ENCODE data around the gene SYNPR.

The SYNPR gene

DNA sequence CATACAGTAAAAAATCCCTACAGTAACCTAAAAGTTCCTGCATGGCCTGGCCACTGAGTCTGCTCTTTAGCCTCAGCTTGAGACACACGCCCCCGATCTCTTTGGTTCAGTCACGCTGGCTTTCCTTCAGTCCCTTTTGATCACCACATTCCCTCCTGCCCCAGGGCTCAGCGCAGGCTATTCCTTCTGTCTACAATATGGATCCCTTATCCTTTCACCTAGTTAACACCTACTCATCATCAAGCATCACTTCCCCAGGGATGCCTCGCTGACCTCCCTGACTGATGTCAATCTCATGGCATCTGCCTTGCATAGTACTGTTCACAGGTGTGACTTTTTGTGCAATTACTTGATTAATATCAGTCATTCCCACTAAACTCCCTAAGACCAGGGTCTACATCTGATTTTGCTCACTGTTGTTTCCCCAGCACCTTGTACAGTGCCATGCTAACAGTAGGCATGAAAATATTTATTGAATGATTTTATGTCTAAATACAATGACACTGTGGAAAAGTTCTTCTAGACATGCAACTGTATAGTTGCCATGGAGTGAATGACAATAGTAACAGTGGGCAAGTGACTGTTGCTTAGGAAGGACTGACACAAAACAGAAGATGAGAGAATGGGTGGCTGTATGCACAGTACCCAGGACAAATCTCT, 374.1 kb downstream of the SYNPR start, which contains the start of gene SNTN:
TSS of gene SNTN (plus strand) at position 610 of the 660 bp plus-strand sequence. CDS start at position 623, 13 bp downstream.
- H3K27me3 ChIP-seq (replicated peaks; ENCODE audit: insufficient read depth, low read length): no peaks in the 10 kb centered on the region
- H3K27ac ChIP-seq (ENCODE audit: low read length): no peak within 1 kb of the TSS
- H3K36me3 ChIP-seq (replicated peaks; ENCODE audit: insufficient read depth, low read length): no peaks in the 10 kb centered on the region
- DNase-seq: no peak
- H3K4me1 ChIP-seq (ENCODE audit: low read length): no peaks in the 10 kb centered on the region
- no peaks in the 10 kb centered on the region for H3K9me2 ChIP-seq (replicated peaks; ENCODE audit: insufficient read depth, low read length)
- TF ChIP-seq EZH2phosphoT487 (IDR thresholded peaks at IDR 0.05; ENCODE audit: low read length): no peak
- H3K9me3 ChIP-seq (replicated peaks; ENCODE audit: insufficient read depth, low read length): no peaks in the 10 kb centered on the region
- no peak within 1 kb of the TSS for H2AFZ ChIP-seq (ENCODE audit: low read length)
- H3K9ac ChIP-seq (ENCODE audit: low read length): no peak within 1 kb of the TSS
- H3K79me2 ChIP-seq (ENCODE audit: low read length): no peaks in the 10 kb centered on the region
- H3F3A ChIP-seq (ENCODE audit: insufficient read depth, low read length): no peaks in the 10 kb centered on the region
- no peak within 1 kb of the TSS for H3K4me2 ChIP-seq (ENCODE audit: low read depth, low read length)
- H3K4me3 ChIP-seq (ENCODE audit: low read length): no peak within 1 kb of the TSS
- no peaks in the 10 kb centered on the region for H4K20me1 ChIP-seq (ENCODE audit: insufficient read depth, low read length)

DNA sequence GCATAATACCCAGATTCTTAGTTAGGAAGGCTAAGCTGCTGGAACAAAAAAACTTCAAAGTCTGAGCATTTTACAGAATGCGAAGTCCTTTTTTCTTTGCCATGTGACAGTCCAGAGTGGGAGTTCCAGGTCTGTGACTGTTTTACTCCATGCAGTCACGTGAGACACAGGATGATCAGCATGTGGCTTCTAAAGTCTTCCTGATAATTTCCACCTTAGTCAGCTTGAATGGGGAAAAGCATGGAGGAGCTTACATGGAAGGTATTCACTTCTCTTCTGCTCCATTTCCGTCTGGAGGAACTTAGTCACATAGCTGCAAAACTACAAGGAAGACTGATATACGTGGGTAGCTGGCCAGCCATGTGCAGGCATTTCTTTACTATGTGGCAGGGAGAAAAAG, 376.1 kb downstream of the SYNPR start:
- no peak overlapping the region for H3K9ac ChIP-seq (ENCODE audit: low read length)
- no peak for DNase-seq
- no peaks in the 10 kb centered on the region for H3K4me1 ChIP-seq (ENCODE audit: low read length)
- H3K4me3 ChIP-seq (ENCODE audit: low read length): no peak overlapping the region
- H2AFZ ChIP-seq (ENCODE audit: low read length): no peak overlapping the region
- H3F3A ChIP-seq (ENCODE audit: insufficient read depth, low read length): no peaks in the 10 kb centered on the region
- TF ChIP-seq EZH2 (optimal IDR thresholded peaks at IDR 0.05; ENCODE audit: low read depth, low read length) (no peak), EZH2phosphoT487 (IDR thresholded peaks at IDR 0.05; ENCODE audit: low read length) (no peak)
- TF ChIP-seq, protein P1, sequence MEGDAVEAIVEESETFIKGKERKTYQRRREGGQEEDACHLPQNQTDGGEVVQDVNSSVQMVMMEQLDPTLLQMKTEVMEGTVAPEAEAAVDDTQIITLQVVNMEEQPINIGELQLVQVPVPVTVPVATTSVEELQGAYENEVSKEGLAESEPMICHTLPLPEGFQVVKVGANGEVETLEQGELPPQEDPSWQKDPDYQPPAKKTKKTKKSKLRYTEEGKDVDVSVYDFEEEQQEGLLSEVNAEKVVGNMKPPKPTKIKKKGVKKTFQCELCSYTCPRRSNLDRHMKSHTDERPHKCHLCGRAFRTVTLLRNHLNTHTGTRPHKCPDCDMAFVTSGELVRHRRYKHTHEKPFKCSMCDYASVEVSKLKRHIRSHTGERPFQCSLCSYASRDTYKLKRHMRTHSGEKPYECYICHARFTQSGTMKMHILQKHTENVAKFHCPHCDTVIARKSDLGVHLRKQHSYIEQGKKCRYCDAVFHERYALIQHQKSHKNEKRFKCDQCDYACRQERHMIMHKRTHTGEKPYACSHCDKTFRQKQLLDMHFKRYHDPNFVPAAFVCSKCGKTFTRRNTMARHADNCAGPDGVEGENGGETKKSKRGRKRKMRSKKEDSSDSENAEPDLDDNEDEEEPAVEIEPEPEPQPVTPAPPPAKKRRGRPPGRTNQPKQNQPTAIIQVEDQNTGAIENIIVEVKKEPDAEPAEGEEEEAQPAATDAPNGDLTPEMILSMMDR (IDR thresholded peaks at IDR 0.05; ENCODE audit: low read length): no peak
- no peaks in the 10 kb centered on the region for H3K36me3 ChIP-seq (replicated peaks; ENCODE audit: insufficient read depth, low read length)
- H3K9me3 ChIP-seq (replicated peaks; ENCODE audit: insufficient read depth, low read length): no peaks in the 10 kb centered on the region
- no peaks in the 10 kb centered on the region for H3K79me2 ChIP-seq (ENCODE audit: low read length)
- H4K20me1 ChIP-seq (ENCODE audit: insufficient read depth, low read length): no peaks in the 10 kb centered on the region
- no peak overlapping the region for H3K4me2 ChIP-seq (ENCODE audit: low read depth, low read length)
- H3K27me3 ChIP-seq (replicated peaks; ENCODE audit: insufficient read depth, low read length): no peaks in the 10 kb centered on the region
- H3K27ac ChIP-seq (ENCODE audit: low read length): no peak overlapping the region
- H3K9me2 ChIP-seq (replicated peaks; ENCODE audit: insufficient read depth, low read length): no peaks in the 10 kb centered on the region

DNA sequence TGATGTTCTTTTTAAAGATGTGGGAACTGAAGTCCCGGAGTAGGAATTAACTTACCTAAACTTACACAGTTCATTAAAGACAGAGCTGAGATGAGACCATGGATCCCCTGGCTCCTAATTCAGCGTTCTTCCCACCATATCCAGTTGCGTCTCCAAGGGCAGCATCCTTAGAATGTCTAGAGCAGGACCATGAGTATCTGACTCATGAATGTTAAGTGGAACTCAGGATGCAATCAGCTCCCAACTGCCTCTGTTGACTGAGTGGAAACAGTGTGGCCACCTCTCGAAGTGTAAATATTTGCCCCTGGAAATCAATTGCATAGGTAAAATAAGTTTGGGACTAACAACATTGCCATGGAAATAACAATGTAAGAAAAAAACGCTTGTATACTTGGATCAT, 376.8 kb downstream of the SYNPR start:
- no peaks in the 10 kb centered on the region for H3F3A ChIP-seq (ENCODE audit: insufficient read depth, low read length)
- H2AFZ ChIP-seq (ENCODE audit: low read length): no peak overlapping the region
- no peaks in the 10 kb centered on the region for H4K20me1 ChIP-seq (ENCODE audit: insufficient read depth, low read length)
- H3K9me2 ChIP-seq (replicated peaks; ENCODE audit: insufficient read depth, low read length): no peaks in the 10 kb centered on the region
- no peak overlapping the region for H3K27ac ChIP-seq (ENCODE audit: low read length)
- H3K4me1 ChIP-seq (ENCODE audit: low read length): no peaks in the 10 kb centered on the region
- no peak for TF ChIP-seq EZH2phosphoT487 (IDR thresholded peaks at IDR 0.05; ENCODE audit: low read length)
- TF ChIP-seq, protein P1 (IDR thresholded peaks at IDR 0.05; ENCODE audit: low read length): no peak
- TF ChIP-seq EZH2 (optimal IDR thresholded peaks at IDR 0.05; ENCODE audit: low read depth, low read length): no peak
- H3K27me3 ChIP-seq (replicated peaks; ENCODE audit: insufficient read depth, low read length): no peaks in the 10 kb centered on the region
- H3K4me2 ChIP-seq (ENCODE audit: low read depth, low read length): no peak overlapping the region
- no peaks in the 10 kb centered on the region for H3K36me3 ChIP-seq (replicated peaks; ENCODE audit: insufficient read depth, low read length)
- H3K79me2 ChIP-seq (ENCODE audit: low read length): no peaks in the 10 kb centered on the region
- H3K9me3 ChIP-seq (replicated peaks; ENCODE audit: insufficient read depth, low read length): no peaks in the 10 kb centered on the region
- H3K9ac ChIP-seq (ENCODE audit: low read length): no peak overlapping the region
- no peak for DNase-seq
- H3K4me3 ChIP-seq (ENCODE audit: low read length): no peak overlapping the region

DNA sequence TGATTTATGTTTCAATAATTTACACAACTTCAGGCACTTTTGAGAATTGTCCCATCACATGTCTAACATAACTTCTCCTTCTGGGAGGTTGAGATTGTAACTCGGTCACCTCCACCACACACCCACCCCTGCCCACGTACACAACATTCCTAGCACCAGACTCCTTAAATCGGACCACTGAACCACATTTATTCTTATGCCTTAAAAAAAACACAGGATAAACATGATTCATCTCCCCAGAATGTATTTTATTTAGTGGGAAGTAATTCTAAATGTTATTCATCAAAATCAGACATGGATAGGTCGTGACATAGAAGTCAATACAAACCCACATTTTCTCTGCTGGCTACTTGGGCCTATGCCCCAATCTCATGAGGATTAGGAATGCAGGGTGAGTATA, 377.4 kb downstream of the SYNPR start:
- TF ChIP-seq EZH2 (optimal IDR thresholded peaks at IDR 0.05; ENCODE audit: low read depth, low read length): no peak
- no peak for TF ChIP-seq EZH2phosphoT487 (IDR thresholded peaks at IDR 0.05; ENCODE audit: low read length)
- TF ChIP-seq, protein P1 (IDR thresholded peaks at IDR 0.05; ENCODE audit: low read length): no peak
- Histone ChIP-seq H3F3A (ENCODE audit: insufficient read depth, low read length) (no peaks in the 10 kb centered on the region), H3K4me3 (ENCODE audit: low read length) (no peak overlapping the region), H3K4me2 (ENCODE audit: low read depth, low read length) (no peak overlapping the region), H3K9me2 (replicated peaks; ENCODE audit: insufficient read depth, low read length) (no peaks in the 10 kb centered on the region), H3K79me2 (ENCODE audit: low read length) (no peaks in the 10 kb centered on the region), H3K9ac (ENCODE audit: low read length) (no peak overlapping the region), H3K27me3 (replicated peaks; ENCODE audit: insufficient read depth, low read length) (no peaks in the 10 kb centered on the region), H3K9me3 (replicated peaks; ENCODE audit: insufficient read depth, low read length) (no peaks in the 10 kb centered on the region), H4K20me1 (ENCODE audit: insufficient read depth, low read length) (no peaks in the 10 kb centered on the region), H3K27ac (ENCODE audit: low read length) (no peak overlapping the region), H3K4me1 (ENCODE audit: low read length) (no peaks in the 10 kb centered on the region), H3K36me3 (replicated peaks; ENCODE audit: insufficient read depth, low read length) (no peaks in the 10 kb centered on the region), H2AFZ (ENCODE audit: low read length) (no peak overlapping the region)
- no peak for DNase-seq

All from MM.1S (cell line).